Measurements from ENCODE around the gene KLC3. TPM values are rescaled to one million over a fixed set of nuclear protein-coding genes. Genes with fewer than 3 reads are reported as not detected.
A peak's percentile ranks its signal among the peaks of the same experiment; 100 is the strongest.

KLC3 gene
- total and polyA plus RNA-seq, 11 donors: 0.12 to 0.69 (median 0.32) TPM; not detected in 6

DNA sequence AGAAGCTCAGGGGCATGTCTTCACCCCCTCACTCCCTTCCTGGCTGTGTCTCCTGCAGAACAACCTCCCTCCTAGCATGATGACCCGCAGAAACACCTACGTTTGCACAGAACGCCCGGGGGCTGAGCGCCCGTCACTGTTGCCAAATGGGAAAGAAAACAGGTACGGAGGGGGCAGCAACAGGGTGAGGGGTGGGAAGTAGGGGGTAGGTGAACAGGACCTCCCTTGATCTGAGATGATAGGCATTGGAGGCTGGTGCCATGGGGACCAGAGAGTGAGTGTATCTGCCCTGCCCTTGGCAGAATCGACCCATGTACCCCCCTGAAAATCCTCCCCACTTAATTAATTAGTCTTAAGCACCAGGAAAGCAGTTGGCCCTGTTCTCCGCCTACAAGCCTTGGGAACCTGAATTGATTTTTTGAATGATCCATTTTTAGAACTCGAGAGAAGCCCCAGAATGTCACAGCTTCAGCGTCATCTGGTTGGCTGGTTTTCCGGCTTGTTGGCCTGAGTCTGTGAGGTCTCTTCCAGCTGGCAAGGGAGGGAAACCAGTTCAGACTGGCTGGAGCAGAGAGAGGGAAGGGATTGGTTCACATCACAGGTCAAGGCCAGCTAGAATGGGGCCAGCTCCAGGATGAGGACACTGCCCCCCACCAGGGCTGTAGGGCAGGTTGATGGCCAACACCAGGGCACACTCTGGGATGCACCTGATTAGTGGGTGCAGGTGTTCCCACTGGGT, 46.1 kb upstream of the KLC3 start:
- DNase-seq (peak in 4 of 5 donors; percentile 67 to 78 (median 73)), ATAC-seq (peak; percentile 89 to 96 (median 90))
- 68 to 76% (median 73%) methylated on average over 12 of the region's 12 CpGs for WGBS, 4 donors
- H3K27ac ChIP-seq: peak overlapping the region in 7 of 12 donors; percentile 39 to 75 (median 57)
- intact Hi-C loops (cut with DNase I): no loop called here
- no peak overlapping the region for H3K4me3 ChIP-seq
- H3K27me3 ChIP-seq: no peaks in the 10 kb centered on the region
- H3K4me1 ChIP-seq: peaks cover 0 to 12% (median 1%) of the 10 kb centered on the region in 12 donors
- no peak for TF ChIP-seq POLR2A (IDR thresholded peaks at IDR 0.05)
- TF ChIP-seq, protein P1, sequence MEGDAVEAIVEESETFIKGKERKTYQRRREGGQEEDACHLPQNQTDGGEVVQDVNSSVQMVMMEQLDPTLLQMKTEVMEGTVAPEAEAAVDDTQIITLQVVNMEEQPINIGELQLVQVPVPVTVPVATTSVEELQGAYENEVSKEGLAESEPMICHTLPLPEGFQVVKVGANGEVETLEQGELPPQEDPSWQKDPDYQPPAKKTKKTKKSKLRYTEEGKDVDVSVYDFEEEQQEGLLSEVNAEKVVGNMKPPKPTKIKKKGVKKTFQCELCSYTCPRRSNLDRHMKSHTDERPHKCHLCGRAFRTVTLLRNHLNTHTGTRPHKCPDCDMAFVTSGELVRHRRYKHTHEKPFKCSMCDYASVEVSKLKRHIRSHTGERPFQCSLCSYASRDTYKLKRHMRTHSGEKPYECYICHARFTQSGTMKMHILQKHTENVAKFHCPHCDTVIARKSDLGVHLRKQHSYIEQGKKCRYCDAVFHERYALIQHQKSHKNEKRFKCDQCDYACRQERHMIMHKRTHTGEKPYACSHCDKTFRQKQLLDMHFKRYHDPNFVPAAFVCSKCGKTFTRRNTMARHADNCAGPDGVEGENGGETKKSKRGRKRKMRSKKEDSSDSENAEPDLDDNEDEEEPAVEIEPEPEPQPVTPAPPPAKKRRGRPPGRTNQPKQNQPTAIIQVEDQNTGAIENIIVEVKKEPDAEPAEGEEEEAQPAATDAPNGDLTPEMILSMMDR (IDR thresholded peaks at IDR 0.05): no peak
- peaks cover 0 to 58% (median 32%) of the 10 kb centered on the region in 9 donors for H3K36me3 ChIP-seq
- peaks cover 0 to 12% (median 2%) of the 10 kb centered on the region in 12 donors for H3K9me3 ChIP-seq

DNA sequence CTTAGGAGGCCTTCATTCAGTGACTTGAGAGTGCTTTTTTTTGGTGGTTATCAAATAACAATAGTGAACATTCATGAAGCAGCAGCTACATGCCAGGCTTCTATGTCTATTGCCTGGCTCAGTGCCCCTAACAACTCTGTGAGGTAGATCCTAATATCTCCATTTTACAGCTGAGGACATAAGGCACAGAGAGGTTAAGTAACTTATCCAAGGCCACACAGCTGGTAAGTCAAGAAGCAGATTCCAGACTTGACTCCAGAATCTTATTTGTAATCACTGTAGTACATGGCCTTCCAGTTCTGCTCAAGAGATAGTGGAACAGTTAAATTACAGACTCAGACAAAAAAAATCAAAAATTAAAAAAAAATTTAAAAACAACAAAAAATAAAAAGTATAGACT, 44.7 kb upstream of the KLC3 start:
- peaks cover 0 to 12% (median 2%) of the 10 kb centered on the region in 12 donors for H3K9me3 ChIP-seq
- no peak overlapping the region for H3K4me3 ChIP-seq
- H3K27ac ChIP-seq: no peak overlapping the region
- H3K4me1 ChIP-seq: peaks cover 0 to 12% (median 1%) of the 10 kb centered on the region in 12 donors
- H3K36me3 ChIP-seq: peaks cover 0 to 53% (median 22%) of the 10 kb centered on the region in 9 donors
- H3K27me3 ChIP-seq: no peaks in the 10 kb centered on the region
- DNase-seq (no peak), ATAC-seq (no peak)
- intact Hi-C loops (cut with DNase I): no loop called here
- no peak for TF ChIP-seq POLR2A (IDR thresholded peaks at IDR 0.05)
- TF ChIP-seq, protein P1 (IDR thresholded peaks at IDR 0.05): no peak

DNA sequence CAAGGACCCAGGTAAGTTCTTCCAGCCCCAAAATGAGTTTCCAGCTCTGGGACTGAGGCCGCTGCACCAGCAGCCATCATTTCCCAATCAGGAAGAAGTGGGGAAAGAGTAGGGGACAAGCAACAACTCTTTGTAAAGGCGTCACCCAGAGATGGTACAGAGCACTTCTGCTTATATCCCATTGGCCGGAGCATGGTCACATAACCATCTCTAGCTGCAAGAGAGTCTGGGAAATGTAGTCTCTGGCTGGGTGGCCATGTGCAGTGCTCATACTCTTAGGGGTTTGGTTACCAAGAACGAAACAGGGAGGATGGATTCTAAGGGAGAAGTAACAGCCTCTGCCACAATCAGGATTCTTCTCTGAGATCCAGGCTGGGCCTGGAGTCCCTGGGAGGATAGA, 44.2 kb upstream of the KLC3 start:
- H3K4me3 ChIP-seq: no peak overlapping the region
- H3K27ac ChIP-seq: no peak overlapping the region
- intact Hi-C loops (cut with DNase I): no loop called here
- TF ChIP-seq, protein P1 (IDR thresholded peaks at IDR 0.05): no peak
- no peak for TF ChIP-seq POLR2A (IDR thresholded peaks at IDR 0.05)
- ATAC-seq: no peak
- WGBS, 4 donors: 93 to 97% (median 95%) methylated on average over 4 of the region's 4 CpGs
- H3K27me3 ChIP-seq: no peaks in the 10 kb centered on the region
- H3K36me3 ChIP-seq: peaks cover 0 to 48% (median 18%) of the 10 kb centered on the region in 9 donors
- H3K9me3 ChIP-seq: peaks cover 0 to 12% (median 2%) of the 10 kb centered on the region in 12 donors
- no peak for DNase-seq
- H3K4me1 ChIP-seq: peaks cover 0 to 12% (median 1%) of the 10 kb centered on the region in 12 donors

DNA sequence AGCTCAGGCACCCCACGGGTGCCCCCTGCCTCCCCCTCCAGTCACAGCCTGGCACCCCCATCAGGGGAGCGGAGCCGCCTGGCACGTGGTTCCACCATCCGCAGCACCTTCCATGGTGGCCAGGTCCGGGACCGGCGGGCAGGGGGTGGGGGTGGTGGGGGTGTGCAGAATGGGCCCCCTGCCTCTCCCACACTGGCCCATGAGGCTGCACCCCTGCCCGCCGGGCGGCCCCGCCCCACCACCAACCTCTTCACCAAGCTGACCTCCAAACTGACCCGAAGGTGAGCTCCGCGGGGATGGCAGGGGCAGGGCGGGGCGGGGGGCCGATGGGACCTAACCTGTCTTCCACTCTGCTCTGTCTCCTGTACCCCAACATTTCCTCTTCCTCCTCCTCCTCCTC, 42.9 kb upstream of the KLC3 start:
- no peaks in the 10 kb centered on the region for H3K27me3 ChIP-seq
- peaks cover 0 to 12% (median 1%) of the 10 kb centered on the region in 12 donors for H3K4me1 ChIP-seq
- H3K9me3 ChIP-seq: peaks cover 0 to 12% (median 2%) of the 10 kb centered on the region in 12 donors
- TF ChIP-seq POLR2A (IDR thresholded peaks at IDR 0.05): no peak
- TF ChIP-seq, protein P1 (IDR thresholded peaks at IDR 0.05): no peak
- H3K36me3 ChIP-seq: peaks cover 0 to 43% (median 13%) of the 10 kb centered on the region in 9 donors
- no peak overlapping the region for H3K4me3 ChIP-seq
- intact Hi-C loops (cut with DNase I): no loop called here
- ATAC-seq (no peak), DNase-seq (no peak)
- WGBS, 4 donors: 91 to 97% (median 94%) methylated on average over 6 to 18 of the region's 18 CpGs
- no peak overlapping the region for H3K27ac ChIP-seq
